ENCODE results near the gene KIF5B. TPM values are rescaled to one million over a fixed set of nuclear protein-coding genes. Genes with fewer than 3 reads are reported as not detected.
"Not testable (repeated sequence)": the region's sequence is repeated elsewhere in the genome, so short reads cannot be mapped to it uniquely, and the experiment has no call there.

KIF5B gene
- total and polyA plus RNA-seq, 2 donors (not counting 3 experiments of a cell fraction or from before 2014, with no cell fraction given): 24.7 to 159 TPM

GRCh38 chr10:31969847-31970246 is 86.4 kb downstream of the KIF5B start:
- H3K27ac ChIP-seq (ENCODE audit: insufficient read depth, low read depth, low read length); H3K9ac ChIP-seq (replicated peaks; ENCODE audit: extremely low read depth, insufficient read depth, low read length); H3K4me3 ChIP-seq (replicated peaks in 1 of 3; ENCODE audit: insufficient read depth in 1 of 3, low read depth in 1 of 3, low read length in 3 of 3); H4K20me1 ChIP-seq (replicated peaks; ENCODE audit: control insufficient read depth, extremely low read depth, insufficient read depth, low read length); dilution Hi-C loops (cut with MboI; ENCODE audit: extremely low pct_ligation_motif_present, low sequenced_read_pairs); BruUV-seq (replicated peaks); DNase-seq (ENCODE audit: low read depth, low spot score); H2AFZ ChIP-seq (ENCODE audit: low read depth, low read length); FAIRE-seq; H3K4me2 ChIP-seq (ENCODE audit: insufficient read depth, low read length); intact Hi-C loops (cut with micrococcal nuclease); H3K79me2 ChIP-seq (ENCODE audit: control insufficient read depth, insufficient read depth, low read length); H3K9me1 ChIP-seq (replicated peaks; ENCODE audit: control insufficient read depth, extremely low read depth, insufficient read depth, low read length); CTCF ChIA-PET; H3K36me3 ChIP-seq (ENCODE audit: control insufficient read depth in 2 of 2, extremely low read depth in 1 of 2, insufficient read depth in 2 of 2, low read length in 2 of 2); H3K9me3 ChIP-seq (replicated peaks; ENCODE audit: control insufficient read depth, insufficient read depth, low read length); POLR2A ChIA-PET; H3K4me1 ChIP-seq (ENCODE audit: control insufficient read depth, extremely low read depth, insufficient read depth, low read length); H3K27me3 ChIP-seq (ENCODE audit: control insufficient read depth in 2 of 2, insufficient read depth in 2 of 2, low read length in 2 of 2): not testable (repeated sequence)

- no peaks in the 10 kb centered on the region for H3K4me1 ChIP-seq (ENCODE audit: control insufficient read depth, extremely low read depth, insufficient read depth, low read length)
- no peak overlapping the region for H3K27ac ChIP-seq (ENCODE audit: insufficient read depth, low read depth, low read length)
- ChIA-PET POLR2A (no interaction called here), CTCF (interaction anchor here (1.4 to 1.9 kb wide), 3 partner anchors 102 to 1276 kb away, joined by 4 to 6 read pairs (median 5); no protein-coding TSS in a partner anchor)
- H3K4me3 ChIP-seq (replicated peaks in 1 of 3; ENCODE audit: insufficient read depth in 1 of 3, low read depth in 1 of 3, low read length in 3 of 3): no peak overlapping the region
- no peaks in the 10 kb centered on the region for H3K9me1 ChIP-seq (replicated peaks; ENCODE audit: control insufficient read depth, extremely low read depth, insufficient read depth, low read length)
- DNase-seq (ENCODE audit: low read depth, low spot score): no peak
- H3K9ac ChIP-seq (replicated peaks; ENCODE audit: extremely low read depth, insufficient read depth, low read length): no peak overlapping the region
- no peaks in the 10 kb centered on the region for H3K27me3 ChIP-seq (ENCODE audit: control insufficient read depth in 2 of 2, insufficient read depth in 2 of 2, low read length in 2 of 2)
- H3K36me3 ChIP-seq (ENCODE audit: control insufficient read depth in 2 of 2, extremely low read depth in 1 of 2, insufficient read depth in 2 of 2, low read length in 2 of 2): no peaks in the 10 kb centered on the region
- no peak overlapping the region for H3K4me2 ChIP-seq (ENCODE audit: insufficient read depth, low read length)
- H3K9me3 ChIP-seq (replicated peaks; ENCODE audit: control insufficient read depth, insufficient read depth, low read length): no peaks in the 10 kb centered on the region
- dilution Hi-C loops (cut with MboI; ENCODE audit: extremely low pct_ligation_motif_present, low sequenced_read_pairs) (no loop called here), intact Hi-C loops (cut with micrococcal nuclease) (no loop called here)
- BruUV-seq (replicated peaks): no TSS peak
- H2AFZ ChIP-seq (ENCODE audit: low read depth, low read length): no peak overlapping the region
- TF ChIP-seq EZH2 (IDR thresholded peaks at IDR 0.05; ENCODE audit: borderline replicate concordance, low read depth, low read length, severe bottlenecking): no peak
- TF ChIP-seq POLR2AphosphoS5 (IDR thresholded peaks at IDR 0.05; ENCODE audit: insufficient read depth, low read depth, low read length): no peak
- no peak for TF ChIP-seq MAX (IDR thresholded peaks at IDR 0.05; ENCODE audit: insufficient read depth, insufficient read length)
- no peak for TF ChIP-seq FOS (IDR thresholded peaks at IDR 0.05; ENCODE audit: borderline replicate concordance, insufficient read depth, low read length)
- no peak for TF ChIP-seq MYC (IDR thresholded peaks at IDR 0.05; ENCODE audit: low read depth, low read length)
- no peak for TF ChIP-seq POLR2A (IDR thresholded peaks at IDR 0.05; ENCODE audit: low read depth, low read length)
- no peak for FAIRE-seq
- no peaks in the 10 kb centered on the region for H3K79me2 ChIP-seq (ENCODE audit: control insufficient read depth, insufficient read depth, low read length)
- H4K20me1 ChIP-seq (replicated peaks; ENCODE audit: control insufficient read depth, extremely low read depth, insufficient read depth, low read length): no peaks in the 10 kb centered on the region
Measured at GRCh38 chr10:31963589-31963980, 92.6 kb downstream of the KIF5B start.
